GM12873 (cell line): ENCODE data around the gene CCDC17.

Source experiments
- TF ChIP-seq, protein P1 (sequence below): IDR thresholded peaks from 2 replicates; pipeline ENCODE4 v1.5.1; 2012; ENCODE audit warnings: low read depth, mild to moderate bottlenecking, moderate library complexity, low read length, control low read depth; ENCODE audit not compliant: insufficient read depth; ENCODE audit errors: missing control alignments

CCDC17 gene

GRCh38 chr1:45623972-45624371 lies at the start of gene CCDC17:
Gene CCDC17, minus strand, starts transcription at chr1:45624054. Its CDS starts 145 bp downstream, at chr1:45623909.
- TF ChIP-seq, protein P1, sequence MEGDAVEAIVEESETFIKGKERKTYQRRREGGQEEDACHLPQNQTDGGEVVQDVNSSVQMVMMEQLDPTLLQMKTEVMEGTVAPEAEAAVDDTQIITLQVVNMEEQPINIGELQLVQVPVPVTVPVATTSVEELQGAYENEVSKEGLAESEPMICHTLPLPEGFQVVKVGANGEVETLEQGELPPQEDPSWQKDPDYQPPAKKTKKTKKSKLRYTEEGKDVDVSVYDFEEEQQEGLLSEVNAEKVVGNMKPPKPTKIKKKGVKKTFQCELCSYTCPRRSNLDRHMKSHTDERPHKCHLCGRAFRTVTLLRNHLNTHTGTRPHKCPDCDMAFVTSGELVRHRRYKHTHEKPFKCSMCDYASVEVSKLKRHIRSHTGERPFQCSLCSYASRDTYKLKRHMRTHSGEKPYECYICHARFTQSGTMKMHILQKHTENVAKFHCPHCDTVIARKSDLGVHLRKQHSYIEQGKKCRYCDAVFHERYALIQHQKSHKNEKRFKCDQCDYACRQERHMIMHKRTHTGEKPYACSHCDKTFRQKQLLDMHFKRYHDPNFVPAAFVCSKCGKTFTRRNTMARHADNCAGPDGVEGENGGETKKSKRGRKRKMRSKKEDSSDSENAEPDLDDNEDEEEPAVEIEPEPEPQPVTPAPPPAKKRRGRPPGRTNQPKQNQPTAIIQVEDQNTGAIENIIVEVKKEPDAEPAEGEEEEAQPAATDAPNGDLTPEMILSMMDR, result no peak

- TF ChIP-seq, protein P1, result no peak
Observed at GRCh38 chr1:45669859-45670655, 46.2 kb upstream of the CCDC17 start.

DNA sequence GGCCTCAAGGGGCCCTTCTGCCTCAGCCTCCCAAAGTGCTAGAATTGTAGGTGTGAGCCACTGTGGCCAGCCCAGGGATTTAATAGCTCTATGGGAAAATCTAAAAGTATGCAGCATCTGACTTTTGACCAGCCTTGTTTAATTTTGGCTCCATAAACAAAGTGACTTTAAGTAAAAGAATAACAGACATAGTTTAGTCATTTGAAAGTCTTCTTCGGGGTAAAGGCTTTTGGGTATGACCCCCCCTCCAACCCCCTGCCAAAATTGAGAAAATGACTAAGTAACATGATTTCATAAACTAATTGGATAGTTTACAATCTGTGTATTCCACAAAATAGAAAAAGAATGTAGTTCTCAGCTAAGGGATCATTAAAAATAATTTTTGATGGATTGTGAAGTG lies 45.5 kb upstream of the CCDC17 start:
- TF ChIP-seq, protein P1, result no peak

- TF ChIP-seq, protein P1, result no peak
Observed at GRCh38 chr1:45668526-45668925, 44.7 kb upstream of the CCDC17 start.

DNA sequence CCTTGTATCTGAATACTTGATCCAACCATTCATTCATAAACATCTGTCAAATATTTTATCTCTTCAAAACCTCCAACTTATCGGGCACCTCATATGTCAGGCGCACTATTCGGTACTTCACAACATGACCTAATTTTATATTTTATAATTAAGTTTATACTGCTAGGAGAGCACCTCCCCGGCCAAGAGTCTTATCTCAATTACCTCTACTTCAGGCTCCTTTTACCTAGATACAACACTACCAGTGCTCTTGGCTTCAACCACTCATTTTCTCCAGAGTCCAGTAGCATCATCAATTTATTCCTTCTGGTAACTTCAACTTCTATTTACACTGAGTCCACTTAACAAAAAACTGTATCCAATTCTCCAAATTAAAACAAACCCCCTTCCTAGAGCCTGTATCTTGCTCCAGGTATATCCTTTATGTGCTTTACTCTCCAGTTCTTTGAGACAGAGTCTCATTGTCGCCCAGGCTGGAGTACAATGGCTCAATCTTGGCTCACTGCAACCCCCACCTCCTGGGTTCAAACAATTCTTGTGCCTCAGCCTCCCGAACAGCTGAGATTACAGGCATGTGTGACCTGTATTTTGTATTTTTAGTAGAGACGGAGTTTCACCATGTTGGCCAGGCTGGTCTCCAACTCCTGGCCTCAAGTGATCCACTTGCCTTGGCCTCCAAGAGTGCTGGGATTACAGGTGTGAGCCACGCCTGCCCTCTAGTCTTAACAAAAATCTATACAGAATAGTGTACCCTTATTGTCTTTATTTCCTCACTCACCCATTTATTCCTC lies 43.7 kb upstream of the CCDC17 start:
- TF ChIP-seq, protein P1, result no peak

- TF ChIP-seq, protein P1, result no peak
Observed at GRCh38 chr1:45666836-45667235, 43.0 kb upstream of the CCDC17 start.

DNA sequence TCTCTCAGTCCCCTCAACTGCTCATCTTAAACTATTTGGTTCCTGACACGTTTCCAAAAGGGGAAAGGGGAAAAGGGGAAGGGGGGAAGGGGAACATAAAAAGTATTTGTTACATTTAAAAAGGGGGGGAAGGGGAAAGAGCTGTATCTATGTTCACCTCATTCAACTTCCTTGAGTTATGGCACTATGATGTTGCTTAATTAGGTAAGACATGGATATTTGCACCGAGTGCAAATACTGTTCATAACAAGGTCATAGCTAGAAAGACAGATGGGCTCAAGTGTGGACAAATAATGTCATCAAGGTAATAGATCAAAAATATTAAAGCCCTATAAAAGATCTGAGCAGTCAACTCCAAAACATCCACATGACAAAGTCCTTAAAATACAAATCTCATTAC lies 36.5 kb upstream of the CCDC17 start:
- TF ChIP-seq, protein P1, result no peak
